ENCODE results near the gene BRD3OS. TPM values are rescaled to one million over a fixed set of nuclear protein-coding genes. Genes with fewer than 3 reads are reported as not detected.

Gene BRD3OS
- total RNA-seq, 1 experiment from 2014 or later: 16.2 TPM

- H3K4me3 Mint-ChIP-seq: no peak overlapping the region
- no peak for ATAC-seq
- no peaks in the 10 kb centered on the region; the same call in none of the 2 replicates for H3K27me3 Mint-ChIP-seq (ENCODE audit: low read depth)
- CTCF ChIA-PET: interaction anchor here (1.3 to 2.2 kb wide), 5 partner anchors 9 to 262 kb away, joined by 4 to 8 read pairs (median 6); no protein-coding TSS in a partner anchor
- no peaks in the 10 kb centered on the region for H3K36me3 Mint-ChIP-seq
- peaks cover 10% of the 10 kb centered on the region; the same call in 1 of the 2 replicates for H3K9me3 Mint-ChIP-seq
- POLR2A ChIA-PET: no interaction called here
- DNase-seq (ENCODE audit: low spot score): no peak
- TF ChIP-seq NR3C1 (CRISPR knock-in tag; conservative IDR thresholded peaks at IDR 0.05; ENCODE audit: low read depth) (no peak), GABPB1 (CRISPR knock-in tag; IDR thresholded peaks at IDR 0.05) (0 out of 2 replicates have a peak, but pooled peaks have one; percentile 27)
- no peaks in the 10 kb centered on the region for H3K4me1 Mint-ChIP-seq
- no peak overlapping the region for H3K27ac Mint-ChIP-seq
Observed at GRCh38 chr9:134004131-134004873, 21.0 kb upstream of the BRD3OS start.

GRCh38 chr9:134004881-134005280 is 20.4 kb upstream of the BRD3OS start:
- POLR2A ChIA-PET: no interaction called here
- H3K4me3 Mint-ChIP-seq: no peak overlapping the region
- no peak overlapping the region for H3K27ac Mint-ChIP-seq
- no peaks in the 10 kb centered on the region for H3K36me3 Mint-ChIP-seq
- H3K27me3 Mint-ChIP-seq (ENCODE audit: low read depth): no peaks in the 10 kb centered on the region; the same call in none of the 2 replicates
- no peak for DNase-seq (ENCODE audit: low spot score)
- no peaks in the 10 kb centered on the region for H3K4me1 Mint-ChIP-seq
- TF ChIP-seq ZNF219 (CRISPR knock-in tag; IDR thresholded peaks at IDR 0.05; ENCODE audit: borderline replicate concordance) (no peak), AR (CRISPR knock-in tag; IDR thresholded peaks at IDR 0.05) (no peak), CBFB (CRISPR knock-in tag; IDR thresholded peaks at IDR 0.05; ENCODE audit: low read depth) (no peak), TCF7 (CRISPR knock-in tag; IDR thresholded peaks at IDR 0.05; ENCODE audit: low read depth) (no peak), RORB (CRISPR knock-in tag; IDR thresholded peaks at IDR 0.05) (no peak), CREM (CRISPR knock-in tag; IDR thresholded peaks at IDR 0.05) (no peak), GABPB1 (CRISPR knock-in tag; IDR thresholded peaks at IDR 0.05) (no peak)
- CTCF ChIA-PET: interaction anchor here (1.1 to 2.2 kb wide), 6 partner anchors 10 to 262 kb away, joined by 3 to 8 read pairs (median 6); no protein-coding TSS in a partner anchor
- no peak for ATAC-seq
- H3K9me3 Mint-ChIP-seq: peaks cover 10% of the 10 kb centered on the region; the same call in 1 of the 2 replicates

- no peaks in the 10 kb centered on the region; the same call in 1 of the 2 replicates for H3K36me3 Mint-ChIP-seq
- POLR2A ChIA-PET: no interaction called here
- TF ChIP-seq ZNF263 (CRISPR knock-in tag; IDR thresholded peaks at IDR 0.05; ENCODE audit: low read depth): no peak
- no peak for TF ChIP-seq TP53 (CRISPR knock-in tag; IDR thresholded peaks at IDR 0.05)
- no peak for TF ChIP-seq OVOL2 (CRISPR knock-in tag; IDR thresholded peaks at IDR 0.05; ENCODE audit: borderline replicate concordance)
- TF ChIP-seq SP1 (CRISPR knock-in tag; conservative IDR thresholded peaks at IDR 0.05): no peak
- TF ChIP-seq HMGXB4 (CRISPR knock-in tag; IDR thresholded peaks at IDR 0.05): no peak
- no peak for TF ChIP-seq MYBL2 (CRISPR knock-in tag; IDR thresholded peaks at IDR 0.05)
- no peak for TF ChIP-seq ZNF232 (CRISPR knock-in tag; IDR thresholded peaks at IDR 0.05)
- TF ChIP-seq FOXP1 (CRISPR knock-in tag; IDR thresholded peaks at IDR 0.05; ENCODE audit: borderline replicate concordance): no peak
- TF ChIP-seq ZNF425 (CRISPR knock-in tag; conservative IDR thresholded peaks at IDR 0.05): no peak
- no peak for TF ChIP-seq USF1 (CRISPR knock-in tag; IDR thresholded peaks at IDR 0.05)
- no peak for TF ChIP-seq HMGA2 (CRISPR knock-in tag; IDR thresholded peaks at IDR 0.05)
- no peak for TF ChIP-seq SMAD4 (CRISPR knock-in tag; IDR thresholded peaks at IDR 0.05)
- no peak for TF ChIP-seq SOX15 (CRISPR knock-in tag; IDR thresholded peaks at IDR 0.05)
- no peak for TF ChIP-seq ZNF138 (CRISPR knock-in tag; conservative IDR thresholded peaks at IDR 0.05)
- TF ChIP-seq NFYB (CRISPR knock-in tag; conservative IDR thresholded peaks at IDR 0.05; ENCODE audit: low read depth): no peak
- TF ChIP-seq USF2 (CRISPR knock-in tag; IDR thresholded peaks at IDR 0.05): no peak
- TF ChIP-seq FOXK1 (CRISPR knock-in tag; IDR thresholded peaks at IDR 0.05): no peak
Observed at GRCh38 chr9:134005381-134005780, 19.9 kb upstream of the BRD3OS start.

More at GRCh38 chr9:134005381-134005780, 19.9 kb upstream of the BRD3OS start:
- DNase-seq (ENCODE audit: low spot score) (no peak), ATAC-seq (no peak)
- Mint-ChIP-seq H3K27me3 (ENCODE audit: low read depth) (no peaks in the 10 kb centered on the region; the same call in none of the 2 replicates), H3K27ac (no peak overlapping the region), H3K4me3 (no peak overlapping the region), H3K9me3 (peaks cover 11% of the 10 kb centered on the region), H3K4me1 (no peaks in the 10 kb centered on the region)
- CTCF ChIA-PET: interaction anchor here (1.1 to 2.2 kb wide), 6 partner anchors 10 to 262 kb away, joined by 3 to 8 read pairs (median 6); no protein-coding TSS in a partner anchor

Measured in WTC11 (cell line).